22Rv1 (cell line): ENCODE data around the gene GABRG3.

Source experiments
- ZFX ChIP-seq: fragments of 450-650 bp; IDR thresholded peaks from 2 replicates; pipeline ENCODE4 v1.6.1; 2017; ENCODE audit warnings: antibody characterized with exemption, borderline replicate concordance
- TF ChIP-seq, protein P1 (sequence below): fragments of 450-650 bp; IDR thresholded peaks from 2 replicates; pipeline ENCODE4 v1.5.1; 2017; ENCODE audit warnings: mild to moderate bottlenecking

DNA sequence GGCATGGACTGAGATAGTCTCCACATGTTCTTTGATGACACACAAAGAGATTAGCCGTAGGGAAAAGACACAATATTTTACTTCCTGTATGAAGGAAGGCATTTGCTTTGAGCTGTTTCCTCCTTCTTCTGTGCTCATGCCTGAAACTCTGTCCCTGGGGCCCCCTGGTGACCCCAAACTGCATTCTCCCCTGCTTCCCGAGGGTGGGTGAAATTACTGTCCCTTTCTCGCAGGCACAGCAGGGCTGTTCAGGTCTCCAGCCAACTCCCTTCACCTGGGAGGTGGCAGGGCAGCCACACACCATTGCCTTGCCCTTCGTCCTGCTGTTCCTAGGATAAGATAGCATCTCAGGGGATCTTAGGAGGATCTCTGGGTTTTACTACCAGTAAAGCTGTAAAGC lies 79.2 kb downstream of the GABRG3 start:
- TF ChIP-seq, protein P1, sequence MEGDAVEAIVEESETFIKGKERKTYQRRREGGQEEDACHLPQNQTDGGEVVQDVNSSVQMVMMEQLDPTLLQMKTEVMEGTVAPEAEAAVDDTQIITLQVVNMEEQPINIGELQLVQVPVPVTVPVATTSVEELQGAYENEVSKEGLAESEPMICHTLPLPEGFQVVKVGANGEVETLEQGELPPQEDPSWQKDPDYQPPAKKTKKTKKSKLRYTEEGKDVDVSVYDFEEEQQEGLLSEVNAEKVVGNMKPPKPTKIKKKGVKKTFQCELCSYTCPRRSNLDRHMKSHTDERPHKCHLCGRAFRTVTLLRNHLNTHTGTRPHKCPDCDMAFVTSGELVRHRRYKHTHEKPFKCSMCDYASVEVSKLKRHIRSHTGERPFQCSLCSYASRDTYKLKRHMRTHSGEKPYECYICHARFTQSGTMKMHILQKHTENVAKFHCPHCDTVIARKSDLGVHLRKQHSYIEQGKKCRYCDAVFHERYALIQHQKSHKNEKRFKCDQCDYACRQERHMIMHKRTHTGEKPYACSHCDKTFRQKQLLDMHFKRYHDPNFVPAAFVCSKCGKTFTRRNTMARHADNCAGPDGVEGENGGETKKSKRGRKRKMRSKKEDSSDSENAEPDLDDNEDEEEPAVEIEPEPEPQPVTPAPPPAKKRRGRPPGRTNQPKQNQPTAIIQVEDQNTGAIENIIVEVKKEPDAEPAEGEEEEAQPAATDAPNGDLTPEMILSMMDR: no peak
- no peak for TF ChIP-seq ZFX
